Endothelial cell of umbilical vein (primary cell): ENCODE measurements around the gene ELMOD2. TPM values are rescaled to one million over a fixed set of nuclear protein-coding genes. Genes with fewer than 3 reads are reported as not detected.

Source experiments
- BruUV-seq: library from RNA; stranded (reverse); fragments of 400-500 nt; replicated peaks from 2 replicates; lab custom pipeline; 2021; lab: Mats Ljungman, UMichigan
- CTCF ChIA-PET: fragments of 300-600, 350-600 bp; sonication (Branson Sonifier 250); formaldehyde crosslinking; loops from one replicate; lab custom pipeline; 2021; ENCODE audit warnings: antibody characterized with exemption, inconsistent platforms; lab: Charles Lee
- POLR2A ChIA-PET: fragments of 300-600, 350-600 bp; sonication (Branson Sonifier 250); formaldehyde crosslinking; loops from one replicate; lab custom pipeline; 2021; ENCODE audit warnings: antibody characterized with exemption, inconsistent platforms; lab: Charles Lee
- DNase-seq: peaks from one replicate; pipeline ENCODE4 v3.0.0-alpha.2; 2011; ENCODE audit warnings: low read depth, low spot score
- FAIRE-seq: peaks from 2 replicates; lab custom pipeline; 2011; peaks lifted over from hg19 to GRCh38; lab: Jason Lieb, UNC
- H2AFZ ChIP-seq: 2 replicates; pipeline ENCODE4 v1.6.0; 2012; ENCODE audit warnings: low read depth, low read length, control low read depth, inconsistent platforms
- H3K27ac ChIP-seq: 2 replicates; pipeline ENCODE4 v1.5.1; 2011; ENCODE audit warnings: low read depth, mild to moderate bottlenecking, control low read depth, low read length, moderate library complexity; ENCODE audit not compliant: insufficient read depth
- H3K27me3 ChIP-seq, 2 experiments: 2 replicates each; pipeline versions ENCODE4 v1.6.0 to v1.6.1; 2011; ENCODE audit warnings: low read length in 2 of 2, mixed read lengths in 1 of 2; ENCODE audit not compliant: control insufficient read depth in 2 of 2, insufficient read depth in 2 of 2
- H3K36me3 ChIP-seq, 2 experiments: 2 replicates in 1 of 2; 3 replicates in 1 of 2; pipeline ENCODE4 v1.5.1; 2011; ENCODE audit warnings: low read length in 2 of 2, mild to moderate bottlenecking in 1 of 2, moderate library complexity in 1 of 2; ENCODE audit not compliant: control insufficient read depth in 2 of 2, insufficient read depth in 2 of 2; ENCODE audit errors: extremely low read depth in 1 of 2
- H3K4me1 ChIP-seq: 3 replicates; pipeline ENCODE4 v1.5.1; 2011; ENCODE audit warnings: mild to moderate bottlenecking, low read length; ENCODE audit not compliant: control insufficient read depth, insufficient read depth; ENCODE audit errors: extremely low read depth
- H3K4me2 ChIP-seq: 2 replicates; pipeline ENCODE4 v1.6.1; 2011; ENCODE audit warnings: low read length, control low read depth, mixed read lengths; ENCODE audit not compliant: insufficient read depth
- H3K4me3 ChIP-seq, 3 experiments: fragments of 200-600 bp in 1 of 3; sonication (generic), shearing (Covaris generic) in 1 of 3; replicated peaks in 1 of 3; 2 replicates each; pipeline ENCODE4 v1.5.1; 2011 to 2016; ENCODE audit warnings: control low read depth in 3 of 3, low read length in 3 of 3, mild to moderate bottlenecking in 2 of 3, inconsistent platforms in 1 of 3, low read depth in 1 of 3, moderate library complexity in 1 of 3; ENCODE audit not compliant: insufficient read depth in 1 of 3
- H3K79me2 ChIP-seq: 2 replicates; pipeline ENCODE4 v1.6.0; 2012; ENCODE audit warnings: low read length, inconsistent platforms; ENCODE audit not compliant: control insufficient read depth, insufficient read depth
- H3K9ac ChIP-seq: replicated peaks from 2 replicates; pipeline ENCODE3; 2011; ENCODE audit warnings: low read length, control low read depth; ENCODE audit not compliant: insufficient read depth; ENCODE audit errors: extremely low read depth
- H3K9me1 ChIP-seq: replicated peaks from 3 replicates; pipeline ENCODE4 v1.6.0; 2011; ENCODE audit warnings: mild to moderate bottlenecking, low read length; ENCODE audit not compliant: control insufficient read depth, insufficient read depth; ENCODE audit errors: extremely low read depth
- H3K9me3 ChIP-seq: replicated peaks from 2 replicates; pipeline ENCODE4 v1.5.1; 2012; ENCODE audit warnings: low read length, inconsistent platforms; ENCODE audit not compliant: control insufficient read depth, insufficient read depth
- H4K20me1 ChIP-seq: replicated peaks from 2 replicates; pipeline ENCODE3; 2011; ENCODE audit warnings: mild to moderate bottlenecking, low read length; ENCODE audit not compliant: control insufficient read depth, insufficient read depth; ENCODE audit errors: extremely low read depth
- EZH2 ChIP-seq: IDR thresholded peaks from 2 replicates; pipeline ENCODE4 v1.6.1; 2012; ENCODE audit warnings: borderline replicate concordance, low read depth, mild to moderate bottlenecking, moderate library complexity, low read length, inconsistent platforms; ENCODE audit not compliant: severe bottlenecking
- FOS ChIP-seq: IDR thresholded peaks from 2 replicates; pipeline ENCODE4 v1.6.1; 2011; ENCODE audit warnings: mild to moderate bottlenecking, low read length, moderate library complexity, borderline replicate concordance; ENCODE audit not compliant: insufficient read depth
- GATA2 ChIP-seq: IDR thresholded peaks from 2 replicates; pipeline ENCODE4 v1.7.0; 2011; ENCODE audit warnings: low read depth, mild to moderate bottlenecking, moderate library complexity, mixed read lengths, low read length; ENCODE audit not compliant: insufficient read length, insufficient read depth
- JUN ChIP-seq: IDR thresholded peaks from 2 replicates; pipeline ENCODE4 v1.6.1; 2011; ENCODE audit warnings: borderline replicate concordance, low read depth; ENCODE audit not compliant: insufficient read length, insufficient read depth
- MYC ChIP-seq: IDR thresholded peaks from one replicate; pipeline ENCODE4 v1.6.1; 2011; ENCODE audit warnings: mild to moderate bottlenecking, low read depth, low read length
- POLR2A ChIP-seq: IDR thresholded peaks from 2 replicates; pipeline ENCODE4 v1.6.1; 2012; ENCODE audit warnings: low read depth, mild to moderate bottlenecking, control low read depth, low read length
- POLR2AphosphoS5 ChIP-seq: IDR thresholded peaks from 2 replicates; pipeline ENCODE4 v1.6.1; 2012; ENCODE audit warnings: low read depth, mild to moderate bottlenecking, control low read depth, low read length, moderate library complexity; ENCODE audit not compliant: insufficient read depth
- dilution Hi-C: fragments of 300-500 bp; cut with MboI; formaldehyde crosslinking; loops from one replicate; pipeline ENCODE4 v1.15.0; 2019; ENCODE audit warnings: low sequenced_read_pairs; ENCODE audit not compliant: extremely low pct_ligation_motif_present
- intact Hi-C: fragments of 100-400 bp; cut with micrococcal nuclease; formaldehyde crosslinking; loops from one replicate; pipeline ENCODE4 v1.10.0; 2022
- polyA plus RNA-seq, 4 experiments: library from polyadenylated mRNA; depleted of rRNA in 3 of 4; stranded (reverse) in 3 of 4; unstranded in 1 of 4; fragments of >200 nt; gene quantifications; 2 replicates each; pipeline versions ENCODE4 v1.2.1 to v1.2.3, GENCODE V29; 2011 to 2012; ENCODE audit warnings: missing spikeins in 1 of 4
- total RNA-seq: library from RNA; stranded (reverse); gene quantifications from 2 replicates; pipeline ENCODE4 v1.2.3, GENCODE V29; 2021
- TF ChIP-seq, protein P1 (sequence below), 2 donors: IDR thresholded peaks; 1 replicate in 1 of 2; 2 replicates in 1 of 2; pipeline ENCODE4 v1.5.1; 2011; ENCODE audit warnings: low read length in 2 of 2, mild to moderate bottlenecking in 2 of 2, moderate library complexity in 2 of 2, control low read depth in 1 of 2, inconsistent platforms in 1 of 2, low read depth in 1 of 2; ENCODE audit not compliant: insufficient read depth in 1 of 2; ENCODE audit errors: extremely low read depth in 1 of 2
- TF ChIP-seq, protein P2 (sequence below): IDR thresholded peaks from 2 replicates; pipeline ENCODE4 v1.6.1; 2011; ENCODE audit not compliant: insufficient read depth, insufficient read length

The ELMOD2 gene
- total and polyA plus RNA-seq, 2 donors (not counting 3 experiments of a cell fraction or from before 2014, with no cell fraction given), result 5.0 to 23.6 TPM

DNA sequence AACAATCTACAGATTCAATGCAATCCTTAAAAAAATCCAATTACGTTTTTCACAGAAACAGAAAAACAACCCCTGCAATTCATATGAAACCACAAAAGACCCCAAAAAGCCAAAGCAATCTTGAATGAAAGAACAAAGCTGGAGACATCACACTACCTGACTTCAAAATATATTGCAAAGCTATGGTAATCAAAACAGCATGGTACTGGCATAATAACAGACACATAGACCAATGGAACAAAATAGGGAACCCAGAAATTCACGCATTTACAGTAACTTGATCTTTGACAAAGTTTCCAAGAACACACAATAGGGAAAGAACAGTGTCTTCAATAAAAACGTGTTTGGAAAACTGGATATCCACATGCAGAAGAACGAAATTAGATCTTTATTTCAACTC lies 40.5 kb upstream of the ELMOD2 start:
- ChIA-PET POLR2A (no interaction called here), CTCF (no interaction called here)
- no peak overlapping the region for H3K4me3 ChIP-seq
- TF ChIP-seq MYC, result no peak
- no peak for TF ChIP-seq JUN
- TF ChIP-seq POLR2A, result no peak
- TF ChIP-seq, protein P1, sequence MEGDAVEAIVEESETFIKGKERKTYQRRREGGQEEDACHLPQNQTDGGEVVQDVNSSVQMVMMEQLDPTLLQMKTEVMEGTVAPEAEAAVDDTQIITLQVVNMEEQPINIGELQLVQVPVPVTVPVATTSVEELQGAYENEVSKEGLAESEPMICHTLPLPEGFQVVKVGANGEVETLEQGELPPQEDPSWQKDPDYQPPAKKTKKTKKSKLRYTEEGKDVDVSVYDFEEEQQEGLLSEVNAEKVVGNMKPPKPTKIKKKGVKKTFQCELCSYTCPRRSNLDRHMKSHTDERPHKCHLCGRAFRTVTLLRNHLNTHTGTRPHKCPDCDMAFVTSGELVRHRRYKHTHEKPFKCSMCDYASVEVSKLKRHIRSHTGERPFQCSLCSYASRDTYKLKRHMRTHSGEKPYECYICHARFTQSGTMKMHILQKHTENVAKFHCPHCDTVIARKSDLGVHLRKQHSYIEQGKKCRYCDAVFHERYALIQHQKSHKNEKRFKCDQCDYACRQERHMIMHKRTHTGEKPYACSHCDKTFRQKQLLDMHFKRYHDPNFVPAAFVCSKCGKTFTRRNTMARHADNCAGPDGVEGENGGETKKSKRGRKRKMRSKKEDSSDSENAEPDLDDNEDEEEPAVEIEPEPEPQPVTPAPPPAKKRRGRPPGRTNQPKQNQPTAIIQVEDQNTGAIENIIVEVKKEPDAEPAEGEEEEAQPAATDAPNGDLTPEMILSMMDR (IDR thresholded peaks at IDR 0.05; ENCODE audit: extremely low read depth in 1 of 2, insufficient read depth in 1 of 2, low read depth in 1 of 2, low read length in 2 of 2), result no peak
- TF ChIP-seq, protein P2, sequence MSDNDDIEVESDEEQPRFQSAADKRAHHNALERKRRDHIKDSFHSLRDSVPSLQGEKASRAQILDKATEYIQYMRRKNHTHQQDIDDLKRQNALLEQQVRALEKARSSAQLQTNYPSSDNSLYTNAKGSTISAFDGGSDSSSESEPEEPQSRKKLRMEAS, result no peak
- TF ChIP-seq EZH2, result no peak
- TF ChIP-seq POLR2AphosphoS5, result no peak
- TF ChIP-seq FOS, result no peak
- TF ChIP-seq GATA2, result no peak
- no peak overlapping the region for H3K9ac ChIP-seq
- H3K9me3 ChIP-seq, result no peaks in the 10 kb centered on the region
- no peak overlapping the region for H3K4me2 ChIP-seq
- no peaks in the 10 kb centered on the region for H4K20me1 ChIP-seq
- dilution Hi-C loops, result no loop called here
- intact Hi-C loops, result no loop called here
- no peaks in the 10 kb centered on the region for H3K9me1 ChIP-seq
- DNase-seq (no peak), FAIRE-seq (no peak)
- BruUV-seq, result no TSS peak
- no peaks in the 10 kb centered on the region for H3K4me1 ChIP-seq
- H3K27me3 ChIP-seq, result peaks cover 1 to 7% of the 10 kb centered on the region in 2 experiments
- no peak overlapping the region for H3K27ac ChIP-seq
- no peaks in the 10 kb centered on the region for H3K36me3 ChIP-seq
- H2AFZ ChIP-seq, result no peak overlapping the region
- no peaks in the 10 kb centered on the region for H3K79me2 ChIP-seq
